Measurements from ENCODE around the gene APOBEC2. TPM values are rescaled to one million over a fixed set of nuclear protein-coding genes. Genes with fewer than 3 reads are reported as not detected.

The APOBEC2 gene
- total and polyA plus RNA-seq, 2 of the 13 experiments (the other 11 are each of a cell fraction or from before 2014, with no cell fraction given), result 0.09 TPM; not detected in 1

DNA sequence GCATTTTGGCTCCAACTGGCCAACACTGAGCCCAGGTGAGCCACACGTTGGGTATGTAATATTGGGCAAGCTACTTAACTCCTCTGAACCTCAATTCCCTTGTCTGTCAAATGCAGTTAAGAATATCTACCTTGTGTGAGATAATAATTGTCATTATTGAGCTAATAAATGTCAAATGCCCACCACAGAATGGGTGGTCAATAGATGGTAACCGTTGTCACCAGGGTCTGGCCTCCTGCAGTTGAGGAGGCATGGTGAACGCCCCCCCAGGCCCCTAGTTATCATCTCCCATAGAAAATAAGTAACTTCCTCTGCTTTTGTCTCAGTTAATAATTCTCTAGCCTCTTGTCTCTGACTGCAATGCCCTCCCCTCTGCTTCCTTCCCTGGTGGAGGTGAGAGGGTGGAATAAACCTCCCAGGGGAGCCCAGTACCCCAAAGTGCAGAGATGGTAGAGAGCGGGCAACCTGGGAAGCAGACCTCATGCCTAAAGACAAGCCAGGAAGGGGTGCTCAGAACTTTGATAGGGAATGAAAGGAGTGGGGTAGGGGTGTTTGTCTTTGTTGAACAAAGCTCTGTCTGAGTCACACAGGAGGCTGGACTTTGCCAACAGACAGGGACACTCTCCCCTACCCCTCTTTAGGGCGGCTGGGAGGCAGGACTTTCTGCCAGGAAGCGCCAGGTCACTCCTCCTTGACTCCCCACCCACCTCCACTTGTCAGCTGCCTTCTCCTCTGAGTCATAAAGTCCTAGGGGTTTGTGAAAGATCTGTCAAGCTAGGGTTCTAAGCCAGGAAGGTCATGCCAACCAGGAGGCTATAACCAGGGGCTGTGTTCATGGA, 12.7 kb upstream of the APOBEC2 start (continued):
- TF ChIP-seq ZNF629 (CRISPR knock-in tag; conservative IDR thresholded peaks at IDR 0.05) (peak; percentile 17; the same call in 1 of the 2 replicates), POGZ (CRISPR knock-in tag; IDR thresholded peaks at IDR 0.05) (peak; percentile 51), POLR2A (IDR thresholded peaks at IDR 0.05; ENCODE audit: insufficient read depth in 1 of 2, low read depth in 2 of 2, low read length in 2 of 2) (peak; percentile 78 to 85), ZNF710 (CRISPR knock-in tag; IDR thresholded peaks at IDR 0.05; ENCODE audit: borderline replicate concordance) (no peak; the same call in 1 of the 2 replicates), MXD4 (CRISPR knock-in tag; IDR thresholded peaks at IDR 0.05) (peak; percentile 33; the same call in 1 of the 2 replicates), AGO1 (IDR thresholded peaks at IDR 0.05; ENCODE audit: low read depth, low read length, poor library complexity, severe bottlenecking) (no peak), ZBTB20 (CRISPR knock-in tag; IDR thresholded peaks at IDR 0.05; ENCODE audit: borderline replicate concordance, low read depth) (0 out of 2 replicates have a peak, but pooled peaks have one; percentile 46), RBFOX2 (IDR thresholded peaks at IDR 0.05; ENCODE audit: low read depth, low read length) (peak; percentile 66), ZNF550 (CRISPR knock-in tag; IDR thresholded peaks at IDR 0.05; ENCODE audit: borderline replicate concordance) (no peak), ATF3 (CRISPR knock-in tag; IDR thresholded peaks at IDR 0.05) (peak; percentile 70), ZNF160 (CRISPR knock-in tag; IDR thresholded peaks at IDR 0.05) (no peak), ZNF253 (CRISPR knock-in tag; IDR thresholded peaks at IDR 0.05; ENCODE audit: borderline replicate concordance) (no peak), ZNF777 (CRISPR knock-in tag; IDR thresholded peaks at IDR 0.05) (0 out of 2 replicates have a peak, but pooled peaks have one; percentile 37), NKX3-1 (CRISPR knock-in tag; IDR thresholded peaks at IDR 0.05) (peak; percentile 43; the same call in 1 of the 2 replicates), ZNF772 (CRISPR knock-in tag; IDR thresholded peaks at IDR 0.05) (peak; percentile 95), ZNF124 (CRISPR knock-in tag; IDR thresholded peaks at IDR 0.05) (peak; percentile 86; the same call in 1 of the 2 replicates), MEF2D (CRISPR knock-in tag; IDR thresholded peaks at IDR 0.05) (peak; percentile 90)
- TF ChIP-seq, protein P1, sequence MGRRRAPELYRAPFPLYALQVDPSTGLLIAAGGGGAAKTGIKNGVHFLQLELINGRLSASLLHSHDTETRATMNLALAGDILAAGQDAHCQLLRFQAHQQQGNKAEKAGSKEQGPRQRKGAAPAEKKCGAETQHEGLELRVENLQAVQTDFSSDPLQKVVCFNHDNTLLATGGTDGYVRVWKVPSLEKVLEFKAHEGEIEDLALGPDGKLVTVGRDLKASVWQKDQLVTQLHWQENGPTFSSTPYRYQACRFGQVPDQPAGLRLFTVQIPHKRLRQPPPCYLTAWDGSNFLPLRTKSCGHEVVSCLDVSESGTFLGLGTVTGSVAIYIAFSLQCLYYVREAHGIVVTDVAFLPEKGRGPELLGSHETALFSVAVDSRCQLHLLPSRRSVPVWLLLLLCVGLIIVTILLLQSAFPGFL (CRISPR knock-in tag; IDR thresholded peaks at IDR 0.05), result no peak
- TF ChIP-seq, protein P2, sequence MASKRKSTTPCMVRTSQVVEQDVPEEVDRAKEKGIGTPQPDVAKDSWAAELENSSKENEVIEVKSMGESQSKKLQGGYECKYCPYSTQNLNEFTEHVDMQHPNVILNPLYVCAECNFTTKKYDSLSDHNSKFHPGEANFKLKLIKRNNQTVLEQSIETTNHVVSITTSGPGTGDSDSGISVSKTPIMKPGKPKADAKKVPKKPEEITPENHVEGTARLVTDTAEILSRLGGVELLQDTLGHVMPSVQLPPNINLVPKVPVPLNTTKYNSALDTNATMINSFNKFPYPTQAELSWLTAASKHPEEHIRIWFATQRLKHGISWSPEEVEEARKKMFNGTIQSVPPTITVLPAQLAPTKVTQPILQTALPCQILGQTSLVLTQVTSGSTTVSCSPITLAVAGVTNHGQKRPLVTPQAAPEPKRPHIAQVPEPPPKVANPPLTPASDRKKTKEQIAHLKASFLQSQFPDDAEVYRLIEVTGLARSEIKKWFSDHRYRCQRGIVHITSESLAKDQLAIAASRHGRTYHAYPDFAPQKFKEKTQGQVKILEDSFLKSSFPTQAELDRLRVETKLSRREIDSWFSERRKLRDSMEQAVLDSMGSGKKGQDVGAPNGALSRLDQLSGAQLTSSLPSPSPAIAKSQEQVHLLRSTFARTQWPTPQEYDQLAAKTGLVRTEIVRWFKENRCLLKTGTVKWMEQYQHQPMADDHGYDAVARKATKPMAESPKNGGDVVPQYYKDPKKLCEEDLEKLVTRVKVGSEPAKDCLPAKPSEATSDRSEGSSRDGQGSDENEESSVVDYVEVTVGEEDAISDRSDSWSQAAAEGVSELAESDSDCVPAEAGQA (IDR thresholded peaks at IDR 0.05; ENCODE audit: low read depth), result peak; percentile 43; the same call in 1 of the 2 replicates
- TF ChIP-seq, protein P2 (CRISPR knock-in tag; IDR thresholded peaks at IDR 0.05; ENCODE audit: borderline replicate concordance), result peak; percentile 64; the same call in 1 of the 2 replicates
